SK-N-SH (cell line): ENCODE results near the gene C4orf36.

Source experiments
- EZH2phosphoT487 ChIP-seq: fragments of 200-600 bp; sonication (generic); IDR thresholded peaks from 2 replicates; pipeline ENCODE4 v1.6.1; 2017; ENCODE audit warnings: low read depth, mixed run types, mild to moderate bottlenecking, antibody characterized with exemption, moderate library complexity, borderline replicate concordance
- GABPA ChIP-seq: IDR thresholded peaks from 2 replicates; pipeline ENCODE4 v1.4.0; 2012; ENCODE audit warnings: low read depth, mild to moderate bottlenecking
- MAX ChIP-seq: IDR thresholded peaks from 2 replicates; pipeline ENCODE4 v1.4.0; 2012; ENCODE audit warnings: low read depth
- MEF2A ChIP-seq: IDR thresholded peaks from 2 replicates; pipeline ENCODE4 v1.4.0; 2012; ENCODE audit warnings: low read depth, borderline replicate concordance
- MXI1 ChIP-seq: IDR thresholded peaks from 2 replicates; pipeline ENCODE4 v1.6.1; 2012; ENCODE audit warnings: mild to moderate bottlenecking, low read depth, low read length, improper control_type of control experiment
- POLR2AphosphoS5 ChIP-seq: IDR thresholded peaks from 2 replicates; pipeline ENCODE4 v1.6.1; 2012; ENCODE audit warnings: low read depth, low read length
- REST ChIP-seq: IDR thresholded peaks from 2 replicates; pipeline ENCODE4 v1.6.1; 2012; ENCODE audit warnings: mild to moderate bottlenecking, low read depth, low read length, moderate library complexity
- RFX5 ChIP-seq: IDR thresholded peaks from 2 replicates; pipeline ENCODE4 v1.6.1; 2012; ENCODE audit warnings: mild to moderate bottlenecking, improper control_type of control experiment, low read length
- SMC3 ChIP-seq: IDR thresholded peaks from 2 replicates; pipeline ENCODE4 v1.6.1; 2012; ENCODE audit warnings: low read depth, low read length, improper control_type of control experiment
- TAF1 ChIP-seq: IDR thresholded peaks from 2 replicates; pipeline ENCODE4 v1.6.1; 2012; ENCODE audit warnings: low read depth, mild to moderate bottlenecking, low read length, moderate library complexity, borderline replicate concordance
- TCF12 ChIP-seq: IDR thresholded peaks from 2 replicates; pipeline ENCODE4 v1.4.0; 2012
- ZBTB33 ChIP-seq: IDR thresholded peaks from 2 replicates; pipeline ENCODE4 v1.4.0; 2012; ENCODE audit warnings: low read depth, borderline replicate concordance
- TF ChIP-seq, protein P1 (sequence below): fragments of 200-600 bp; sonication (generic); IDR thresholded peaks from 2 replicates; pipeline ENCODE4 v1.6.1; 2017; ENCODE audit warnings: antibody characterized with exemption, mild to moderate bottlenecking, moderate library complexity

DNA sequence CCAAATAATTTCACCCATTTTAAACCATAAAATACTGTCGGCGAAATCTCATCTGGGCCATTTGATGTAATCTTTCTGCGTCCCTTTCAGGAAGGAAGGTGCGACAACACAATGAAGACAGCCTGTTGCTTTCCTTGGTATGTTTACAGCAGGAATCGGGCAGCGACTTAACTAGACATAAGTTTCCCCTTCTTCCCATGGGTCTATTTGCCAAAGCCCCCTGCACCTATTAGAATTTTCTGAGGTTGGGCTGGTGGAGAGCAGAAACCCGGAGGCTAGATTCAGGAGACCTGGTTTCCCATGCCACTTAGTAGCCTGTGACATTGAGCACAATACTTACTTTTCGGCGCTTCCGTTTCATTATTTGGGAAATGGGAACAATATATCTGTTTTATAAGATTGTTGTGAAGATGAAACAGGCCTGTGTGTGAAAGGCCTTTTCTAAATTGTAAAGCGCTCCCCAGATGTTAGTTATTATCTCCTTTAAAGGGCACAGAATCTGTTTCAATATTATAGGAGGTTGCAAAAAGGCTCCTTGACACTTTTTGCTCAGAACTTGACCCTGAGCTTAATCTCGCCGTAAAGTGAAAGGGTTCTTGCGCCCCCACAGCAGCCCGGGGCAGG is 42.0 kb upstream of the C4orf36 start:
- TF ChIP-seq, protein P1, sequence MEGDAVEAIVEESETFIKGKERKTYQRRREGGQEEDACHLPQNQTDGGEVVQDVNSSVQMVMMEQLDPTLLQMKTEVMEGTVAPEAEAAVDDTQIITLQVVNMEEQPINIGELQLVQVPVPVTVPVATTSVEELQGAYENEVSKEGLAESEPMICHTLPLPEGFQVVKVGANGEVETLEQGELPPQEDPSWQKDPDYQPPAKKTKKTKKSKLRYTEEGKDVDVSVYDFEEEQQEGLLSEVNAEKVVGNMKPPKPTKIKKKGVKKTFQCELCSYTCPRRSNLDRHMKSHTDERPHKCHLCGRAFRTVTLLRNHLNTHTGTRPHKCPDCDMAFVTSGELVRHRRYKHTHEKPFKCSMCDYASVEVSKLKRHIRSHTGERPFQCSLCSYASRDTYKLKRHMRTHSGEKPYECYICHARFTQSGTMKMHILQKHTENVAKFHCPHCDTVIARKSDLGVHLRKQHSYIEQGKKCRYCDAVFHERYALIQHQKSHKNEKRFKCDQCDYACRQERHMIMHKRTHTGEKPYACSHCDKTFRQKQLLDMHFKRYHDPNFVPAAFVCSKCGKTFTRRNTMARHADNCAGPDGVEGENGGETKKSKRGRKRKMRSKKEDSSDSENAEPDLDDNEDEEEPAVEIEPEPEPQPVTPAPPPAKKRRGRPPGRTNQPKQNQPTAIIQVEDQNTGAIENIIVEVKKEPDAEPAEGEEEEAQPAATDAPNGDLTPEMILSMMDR: no peak
- TF ChIP-seq GABPA: no peak
- TF ChIP-seq POLR2AphosphoS5: peak; percentile 54; the same call in 1 of the 2 replicates
- no peak for TF ChIP-seq REST
- no peak for TF ChIP-seq TAF1
- TF ChIP-seq SMC3: no peak
- no peak for TF ChIP-seq MAX
- TF ChIP-seq EZH2phosphoT487: no peak
- no peak for TF ChIP-seq RFX5
- no peak for TF ChIP-seq TCF12
- TF ChIP-seq MXI1: peak; percentile 56; the same call in 1 of the 2 replicates
- TF ChIP-seq MEF2A: no peak
- TF ChIP-seq ZBTB33: no peak
